ENCODE results near the gene TFAP2E. TPM values are rescaled to one million over a fixed set of nuclear protein-coding genes. Genes with fewer than 3 reads are reported as not detected.

The TFAP2E gene
- total and polyA plus RNA-seq, 4 donors: 0.07 to 0.21 (median 0.09) TPM

GRCh38 chr1:35565742-35566133 lies 7.4 kb upstream of the TFAP2E start:
- Histone ChIP-seq H3K27ac (ENCODE audit: low read depth in 1 of 2, low read length in 2 of 2) (no peak overlapping the region), H3K36me3 (ENCODE audit: control insufficient read depth in 4 of 4, insufficient read depth in 3 of 4, low read depth in 1 of 4, low read length in 3 of 4) (peaks cover 0 to 6% (median 3%) of the 10 kb centered on the region in 4 donors), H3K9ac (ENCODE audit: low read depth in 1 of 2, low read length in 2 of 2) (no peak overlapping the region), H3K4me3 (ENCODE audit: low read depth in 1 of 3, low read length in 3 of 3) (no peak overlapping the region), H3K9me3 (ENCODE audit: control insufficient read depth in 4 of 4, low read length in 3 of 4) (no peaks in the 10 kb centered on the region), H3K4me1 (ENCODE audit: control insufficient read depth in 4 of 4, insufficient read depth in 4 of 4, low read length in 3 of 4) (peaks cover 0 to 7% (median 4%) of the 10 kb centered on the region in 4 donors), H3K27me3 (ENCODE audit: control insufficient read depth in 4 of 4, insufficient read depth in 4 of 4, low read length in 3 of 4) (no peaks in the 10 kb centered on the region)
- DNase-seq (ENCODE audit: low spot score): no peak
- TF ChIP-seq FOXA1 (IDR thresholded peaks at IDR 0.05): no peak
- no peak for TF ChIP-seq YY1 (IDR thresholded peaks at IDR 0.05)
- 93% methylated on average over 11 of the region's 11 CpGs for WGBS

- H3K4me3 ChIP-seq (ENCODE audit: low read depth in 1 of 3, low read length in 3 of 3): no peak overlapping the region
- peaks cover 0 to 2% (median under 1%) of the 10 kb centered on the region in 4 donors for H3K4me1 ChIP-seq (ENCODE audit: control insufficient read depth in 4 of 4, insufficient read depth in 4 of 4, low read length in 3 of 4)
- DNase-seq (ENCODE audit: low spot score): no peak
- peaks cover 0 to 6% (median 3%) of the 10 kb centered on the region in 4 donors for H3K27me3 ChIP-seq (ENCODE audit: control insufficient read depth in 4 of 4, insufficient read depth in 4 of 4, low read length in 3 of 4)
- 74% methylated on average over 9 of the region's 9 CpGs for WGBS
- H3K9me3 ChIP-seq (ENCODE audit: control insufficient read depth in 4 of 4, low read length in 3 of 4): no peaks in the 10 kb centered on the region
- H3K36me3 ChIP-seq (ENCODE audit: control insufficient read depth in 4 of 4, insufficient read depth in 3 of 4, low read depth in 1 of 4, low read length in 3 of 4): peaks cover 0 to 4% (median 2%) of the 10 kb centered on the region in 4 donors
- TF ChIP-seq MAX (IDR thresholded peaks at IDR 0.05) (no peak), FOXA1 (IDR thresholded peaks at IDR 0.05) (no peak), HNF4G (IDR thresholded peaks at IDR 0.05) (no peak), HNF4A (conservative IDR thresholded peaks at IDR 0.05) (no peak), ATF3 (IDR thresholded peaks at IDR 0.05) (no peak), GABPA (IDR thresholded peaks at IDR 0.05 in 1 of 2, conservative IDR thresholded peaks at IDR 0.05 in 1 of 2) (no peak), EGR1 (IDR thresholded peaks at IDR 0.05; ENCODE audit: low read depth in 2 of 2) (no peak), ZBTB33 (IDR thresholded peaks at IDR 0.05) (no peak), RXRA (IDR thresholded peaks at IDR 0.05) (no peak), REST (IDR thresholded peaks at IDR 0.05) (no peak), SP1 (IDR thresholded peaks at IDR 0.05) (no peak), NR2F2 (IDR thresholded peaks at IDR 0.05) (no peak), TAF1 (conservative IDR thresholded peaks at IDR 0.05) (no peak)
- H3K9ac ChIP-seq (ENCODE audit: low read depth in 1 of 2, low read length in 2 of 2): no peak overlapping the region
- H3K27ac ChIP-seq (ENCODE audit: low read depth in 1 of 2, low read length in 2 of 2): no peak overlapping the region
These were observed 5.1 kb upstream of the TFAP2E start for GRCh38 chr1:35567947-35568558.
